ENCODE measurements around the gene BCAR1. TPM values are rescaled to one million over a fixed set of nuclear protein-coding genes. Genes with fewer than 3 reads are reported as not detected.
A peak's percentile ranks its signal among the peaks of the same experiment; 100 is the strongest.

The BCAR1 gene
- polyA plus RNA-seq, 1 donor (not counting 4 experiments of a cell fraction or from before 2014, with no cell fraction given) = 17.8 TPM

DNA sequence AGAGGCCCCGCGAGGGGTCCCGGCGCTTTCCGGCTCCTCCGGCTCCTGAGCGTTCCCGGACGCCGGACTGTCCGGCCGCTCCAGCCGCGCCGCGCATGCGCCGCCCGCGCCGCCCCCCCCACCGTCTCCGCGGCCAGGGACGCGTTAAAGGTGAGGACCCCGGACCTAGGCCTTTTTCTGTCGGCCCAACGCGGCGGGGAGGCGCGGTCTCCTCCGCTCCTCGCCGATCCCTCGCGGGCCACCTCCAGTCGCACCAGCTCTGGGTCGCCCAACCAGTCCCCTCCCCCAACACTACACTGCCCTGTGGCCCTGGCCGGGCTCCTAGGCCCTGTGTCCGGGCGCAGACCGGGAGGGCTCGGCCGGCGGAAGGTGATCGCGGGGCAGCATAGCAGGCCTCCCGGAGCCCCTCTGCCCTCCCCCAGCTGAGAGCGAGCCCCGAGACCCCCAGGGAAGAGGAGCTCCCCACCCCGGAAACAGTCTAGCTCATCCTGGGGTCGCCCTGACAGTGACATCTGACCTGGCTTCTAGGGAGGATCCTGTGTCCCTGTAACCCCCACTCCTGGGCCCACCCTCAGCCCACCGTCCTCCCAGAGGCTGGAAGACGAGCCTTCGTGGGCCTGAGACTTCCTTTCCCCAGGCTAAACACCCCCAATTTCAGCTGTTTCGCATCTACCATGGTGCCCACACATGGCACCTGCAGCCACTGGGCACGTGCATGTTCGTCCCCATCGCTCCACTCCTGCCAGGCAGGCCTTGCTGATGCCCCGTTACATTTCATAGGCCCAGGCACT lies 14.7 kb upstream of the BCAR1 start:
- TF ChIP-seq, protein P1, sequence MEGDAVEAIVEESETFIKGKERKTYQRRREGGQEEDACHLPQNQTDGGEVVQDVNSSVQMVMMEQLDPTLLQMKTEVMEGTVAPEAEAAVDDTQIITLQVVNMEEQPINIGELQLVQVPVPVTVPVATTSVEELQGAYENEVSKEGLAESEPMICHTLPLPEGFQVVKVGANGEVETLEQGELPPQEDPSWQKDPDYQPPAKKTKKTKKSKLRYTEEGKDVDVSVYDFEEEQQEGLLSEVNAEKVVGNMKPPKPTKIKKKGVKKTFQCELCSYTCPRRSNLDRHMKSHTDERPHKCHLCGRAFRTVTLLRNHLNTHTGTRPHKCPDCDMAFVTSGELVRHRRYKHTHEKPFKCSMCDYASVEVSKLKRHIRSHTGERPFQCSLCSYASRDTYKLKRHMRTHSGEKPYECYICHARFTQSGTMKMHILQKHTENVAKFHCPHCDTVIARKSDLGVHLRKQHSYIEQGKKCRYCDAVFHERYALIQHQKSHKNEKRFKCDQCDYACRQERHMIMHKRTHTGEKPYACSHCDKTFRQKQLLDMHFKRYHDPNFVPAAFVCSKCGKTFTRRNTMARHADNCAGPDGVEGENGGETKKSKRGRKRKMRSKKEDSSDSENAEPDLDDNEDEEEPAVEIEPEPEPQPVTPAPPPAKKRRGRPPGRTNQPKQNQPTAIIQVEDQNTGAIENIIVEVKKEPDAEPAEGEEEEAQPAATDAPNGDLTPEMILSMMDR (optimal IDR thresholded peaks at IDR 0.05 in 1 of 3, IDR thresholded peaks at IDR 0.05 in 1 of 3, conservative IDR thresholded peaks at IDR 0.05 in 1 of 3; ENCODE audit: extremely low read depth in 1 of 3, insufficient read depth in 2 of 3, low read length in 3 of 3) = no peak
- TF ChIP-seq EZH2 (IDR thresholded peaks at IDR 0.05; ENCODE audit: low read length) = no peak
- H3K4me2 ChIP-seq (ENCODE audit: control insufficient read depth, extremely low read depth, insufficient read depth, low read depth, low read length) = peak overlapping the region; percentile 70
- H3K36me3 ChIP-seq (ENCODE audit: control insufficient read depth in 2 of 2, extremely low read depth in 1 of 2, insufficient read depth in 2 of 2, low read length in 2 of 2) = peaks cover 4 to 19% of the 10 kb centered on the region in 2 experiments
- peaks cover 8% of the 10 kb centered on the region for H4K20me1 ChIP-seq (ENCODE audit: control insufficient read depth, extremely low read depth, insufficient read depth, low read length)
- peak overlapping the region; percentile 92 for H3K9ac ChIP-seq (ENCODE audit: control insufficient read depth, extremely low read depth, insufficient read depth, low read length)
- H3K79me2 ChIP-seq (ENCODE audit: control insufficient read depth, insufficient read depth, low read length) = peaks cover 50% of the 10 kb centered on the region
- no peak for DNase-seq (ENCODE audit: low read depth, low spot score)
- H2AFZ ChIP-seq (ENCODE audit: control insufficient read depth, low read length) = peak overlapping the region; percentile 60
- H3K4me1 ChIP-seq (ENCODE audit: control insufficient read depth, extremely low read depth, insufficient read depth, low read length) = peaks cover 35% of the 10 kb centered on the region
- peak overlapping the region; percentile 64 to 96 (median 90) for H3K4me3 ChIP-seq (ENCODE audit: control insufficient read depth in 2 of 3, extremely low read depth in 1 of 3, insufficient read depth in 2 of 3, low read depth in 1 of 3, low read length in 3 of 3)
- FAIRE-seq = no peak
- dilution Hi-C loops (cut with MboI; ENCODE audit: extremely low pct_ligation_motif_present, low sequenced_read_pairs) = no loop called here
- no peaks in the 10 kb centered on the region for H3K27me3 ChIP-seq (ENCODE audit: control insufficient read depth, extremely low read depth, insufficient read depth, low read length)
- no peaks in the 10 kb centered on the region for H3K9me3 ChIP-seq (ENCODE audit: control insufficient read depth, low read depth, low read length)
- H3K27ac ChIP-seq (ENCODE audit: control insufficient read depth, insufficient read depth, low read length) = peak overlapping the region; percentile 80
- peaks cover 6% of the 10 kb centered on the region for H3K9me1 ChIP-seq (ENCODE audit: control insufficient read depth, extremely low read depth, insufficient read depth, low read length)

DNA sequence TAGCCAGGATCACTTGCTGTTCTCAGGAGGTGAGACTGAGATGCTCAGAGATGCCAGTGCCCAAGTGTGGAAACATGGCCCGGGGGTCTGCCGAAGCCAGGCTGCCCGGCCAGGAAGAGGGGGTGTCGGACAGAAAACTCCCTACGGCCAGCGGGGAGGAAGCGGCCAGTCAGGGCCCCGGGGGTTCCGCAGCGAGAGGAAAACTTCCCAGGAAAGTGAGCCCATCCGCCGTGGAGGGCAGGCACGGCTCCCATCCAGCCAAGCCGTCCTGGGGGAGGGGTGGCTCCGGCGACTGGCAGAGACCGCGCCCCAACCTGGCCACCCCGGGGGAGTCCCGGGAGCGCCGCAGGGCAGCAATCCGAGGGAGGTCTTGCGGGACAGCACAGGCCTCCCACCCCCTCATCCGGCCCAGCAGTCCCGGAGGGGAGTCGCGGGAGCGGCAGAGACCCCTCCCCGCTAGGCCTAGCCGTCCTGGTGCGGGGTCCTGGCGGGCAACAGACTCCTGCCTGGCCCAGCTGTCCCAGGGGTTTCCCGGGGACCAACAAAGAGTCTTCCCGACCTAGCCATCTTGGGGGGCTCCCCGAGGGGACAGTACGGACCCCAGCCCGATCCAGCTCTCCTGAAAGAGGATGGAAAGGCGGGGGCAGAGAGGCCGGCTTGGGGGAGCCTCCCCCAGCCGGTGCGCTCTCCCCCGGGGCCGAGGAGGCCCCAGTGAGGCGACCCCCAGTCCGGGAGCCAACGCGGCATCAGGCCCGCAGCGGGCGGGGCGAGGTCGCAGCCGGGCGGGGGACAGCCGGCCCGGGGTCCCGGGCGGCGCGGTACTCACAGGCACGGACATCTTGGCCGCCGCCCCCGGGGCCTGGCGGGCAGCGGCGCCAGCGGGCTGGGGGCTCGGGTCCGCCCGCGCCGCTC lies 13.8 kb upstream of the BCAR1 start:
- Histone ChIP-seq H3K4me3 (ENCODE audit: control insufficient read depth in 2 of 3, extremely low read depth in 1 of 3, insufficient read depth in 2 of 3, low read depth in 1 of 3, low read length in 3 of 3) (peak overlapping the region; percentile 64 to 96 (median 90)), H4K20me1 (ENCODE audit: control insufficient read depth, extremely low read depth, insufficient read depth, low read length) (peaks cover 8% of the 10 kb centered on the region), H3K27ac (ENCODE audit: control insufficient read depth, insufficient read depth, low read length) (peak overlapping the region; percentile 80), H3K4me2 (ENCODE audit: control insufficient read depth, extremely low read depth, insufficient read depth, low read depth, low read length) (peak overlapping the region; percentile 70), H3K79me2 (ENCODE audit: control insufficient read depth, insufficient read depth, low read length) (peaks cover 58% of the 10 kb centered on the region), H3K4me1 (ENCODE audit: control insufficient read depth, extremely low read depth, insufficient read depth, low read length) (peaks cover 35% of the 10 kb centered on the region), H3K9me3 (ENCODE audit: control insufficient read depth, low read depth, low read length) (no peaks in the 10 kb centered on the region), H3K36me3 (ENCODE audit: control insufficient read depth in 2 of 2, extremely low read depth in 1 of 2, insufficient read depth in 2 of 2, low read length in 2 of 2) (peaks cover 4 to 19% of the 10 kb centered on the region in 2 experiments), H3K9me1 (ENCODE audit: control insufficient read depth, extremely low read depth, insufficient read depth, low read length) (peaks cover 8% of the 10 kb centered on the region), H3K27me3 (ENCODE audit: control insufficient read depth, extremely low read depth, insufficient read depth, low read length) (no peaks in the 10 kb centered on the region), H2AFZ (ENCODE audit: control insufficient read depth, low read length) (peak overlapping the region; percentile 30), H3K9ac (ENCODE audit: control insufficient read depth, extremely low read depth, insufficient read depth, low read length) (peak overlapping the region; percentile 92)
- DNase-seq (ENCODE audit: low read depth, low spot score) (no peak), FAIRE-seq (no peak)
- dilution Hi-C loops (cut with MboI; ENCODE audit: extremely low pct_ligation_motif_present, low sequenced_read_pairs) = no loop called here
- TF ChIP-seq EZH2 (IDR thresholded peaks at IDR 0.05; ENCODE audit: low read length) = no peak
- TF ChIP-seq, protein P1 (optimal IDR thresholded peaks at IDR 0.05 in 1 of 3, IDR thresholded peaks at IDR 0.05 in 1 of 3, conservative IDR thresholded peaks at IDR 0.05 in 1 of 3; ENCODE audit: extremely low read depth in 1 of 3, insufficient read depth in 2 of 3, low read length in 3 of 3) = no peak

All from keratinocyte (primary cell).